KG1 (cell line): ENCODE results near the gene RPS19.
"Not testable (repeated sequence)": the region's sequence is repeated elsewhere in the genome, so short reads cannot be mapped to it uniquely, and the experiment has no call there.

Experiments
- DNase-seq: peaks from one replicate; lab custom pipeline; 2025; lab: John Stamatoyannopoulos, UW

RPS19 gene

GRCh38 chr19:41901707-41902360 lies 41.8 kb downstream of the RPS19 start:
- no peak for DNase-seq

DNA sequence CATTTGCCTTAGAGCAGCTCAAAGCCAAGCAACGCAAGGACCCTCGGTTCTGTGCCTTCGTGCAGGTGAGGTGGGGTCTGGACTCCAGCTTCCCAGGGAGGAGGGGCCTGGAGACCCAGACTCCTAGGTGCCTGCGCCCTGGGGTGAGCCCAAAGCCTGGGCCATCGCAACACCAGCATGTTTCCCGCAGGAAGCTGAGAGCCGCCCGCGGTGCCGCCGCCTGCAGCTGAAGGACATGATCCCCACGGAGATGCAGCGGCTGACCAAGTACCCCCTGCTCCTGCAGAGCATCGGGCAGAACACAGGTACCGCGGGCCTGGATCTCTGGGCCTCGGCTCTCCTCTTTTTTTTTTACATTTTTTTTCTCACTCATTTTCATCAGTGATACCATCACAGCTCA lies 42.5 kb downstream of the RPS19 start:
- DNase-seq = no peak

- DNase-seq = no peak
These were observed 43.3 kb downstream of the RPS19 start for GRCh38 chr19:41903193-41903953.

GRCh38 chr19:41904118-41904870 lies 44.2 kb downstream of the RPS19 start:
- DNase-seq = no peak

- no peak for DNase-seq
These were observed 45.4 kb downstream of the RPS19 start for GRCh38 chr19:41905273-41906002.

DNA sequence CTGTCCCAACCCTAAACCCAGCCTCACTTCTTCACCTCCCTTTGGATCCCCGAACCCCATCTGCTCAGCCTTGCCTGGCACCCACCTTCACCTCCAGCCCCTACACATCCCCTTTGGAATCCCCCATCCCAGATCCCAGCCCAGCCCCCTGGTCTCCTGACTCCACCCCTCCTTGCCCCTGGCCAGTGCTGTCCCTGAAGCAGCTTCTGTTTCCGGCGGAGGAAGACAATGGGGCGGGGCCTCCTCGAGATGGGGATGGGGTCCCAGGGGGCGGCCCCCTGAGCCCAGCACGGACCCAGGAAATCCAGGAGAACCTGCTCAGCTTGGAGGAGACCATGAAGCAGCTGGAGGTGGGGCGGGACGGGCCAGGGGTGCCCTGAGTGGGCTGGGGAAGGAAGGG lies 46.2 kb downstream of the RPS19 start:
- no peak for DNase-seq

DNA sequence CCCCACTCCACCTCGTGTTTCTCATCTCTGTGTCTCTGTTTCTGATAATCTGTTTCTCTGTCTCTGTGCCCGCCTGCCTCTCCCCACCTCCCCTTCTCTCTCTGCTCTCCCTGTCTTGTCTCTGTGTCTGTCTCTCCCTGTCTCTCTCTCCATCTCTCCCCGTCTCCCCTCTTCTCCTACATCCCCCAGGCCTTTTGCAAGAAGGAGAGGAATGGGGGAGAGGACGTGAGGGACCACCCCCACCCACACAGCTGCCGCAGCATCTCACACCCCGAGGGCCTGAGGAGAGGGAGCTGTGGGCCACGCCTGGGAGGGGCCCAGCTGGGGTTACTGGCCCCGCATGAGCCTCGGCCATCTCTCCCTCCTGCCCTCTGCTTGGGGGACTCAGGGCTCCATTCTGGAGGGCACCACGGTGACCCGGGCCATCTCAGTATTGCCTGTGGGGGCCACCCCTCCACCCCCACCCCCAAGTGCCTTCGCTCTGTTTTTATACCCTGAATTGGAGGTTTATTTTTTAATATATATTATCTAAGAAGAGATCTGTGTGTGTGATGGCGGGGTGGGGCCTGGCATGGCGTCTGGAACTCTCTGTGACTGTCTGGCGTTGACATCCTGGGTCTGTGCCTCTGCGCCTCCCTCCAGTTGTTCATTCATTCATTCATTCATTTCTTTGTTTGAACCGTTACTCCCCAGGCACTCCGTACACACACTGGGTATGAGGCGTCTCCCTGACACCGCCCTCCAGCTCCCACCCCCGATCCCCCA lies 47.0 kb downstream of the RPS19 start:
- DNase-seq = no peak

- no peak for DNase-seq
These were observed 48.0 kb downstream of the RPS19 start for GRCh38 chr19:41907994-41908615.

DNA sequence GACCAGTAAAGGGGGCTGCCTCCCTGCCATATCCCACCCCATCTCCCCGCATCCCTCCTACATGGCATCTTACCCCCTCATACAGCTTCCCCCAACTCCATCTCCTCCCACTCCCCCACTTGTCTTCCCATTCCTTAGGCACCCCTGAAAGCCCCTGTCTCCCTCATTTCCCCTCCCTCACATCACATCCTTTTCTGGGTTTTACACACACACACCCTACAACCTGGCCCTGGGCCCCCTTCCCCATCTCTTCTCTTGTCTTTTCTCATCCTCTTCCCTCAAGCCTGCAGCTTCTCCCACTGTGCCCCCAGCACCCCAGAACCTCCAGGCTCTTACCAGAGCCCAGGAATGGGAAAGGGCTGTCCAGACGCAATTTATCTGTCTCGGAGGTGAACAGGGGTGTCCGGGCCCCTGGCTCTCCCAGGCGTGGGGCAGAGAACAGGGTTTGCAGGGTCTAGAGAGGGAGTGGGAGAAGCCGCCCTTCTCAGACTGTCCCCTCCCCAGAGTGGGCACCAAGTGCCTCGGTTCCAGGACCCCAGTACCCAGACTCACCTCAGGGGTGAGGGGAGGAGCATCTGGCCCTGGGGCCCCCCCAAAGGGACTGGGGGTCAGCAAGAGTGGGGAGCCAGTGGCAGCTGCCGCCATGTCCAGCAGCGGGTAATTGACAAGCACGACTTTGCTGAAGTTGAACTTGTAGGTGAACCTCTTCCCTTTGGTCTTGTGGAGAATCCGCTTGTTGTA lies 48.8 kb downstream of the RPS19 start:
- DNase-seq = no peak

GRCh38 chr19:41909706-41910105 lies 49.7 kb downstream of the RPS19 start:
- no peak for DNase-seq

- no peak for DNase-seq
These were observed 50.4 kb downstream of the RPS19 start for GRCh38 chr19:41910240-41910991.

DNA sequence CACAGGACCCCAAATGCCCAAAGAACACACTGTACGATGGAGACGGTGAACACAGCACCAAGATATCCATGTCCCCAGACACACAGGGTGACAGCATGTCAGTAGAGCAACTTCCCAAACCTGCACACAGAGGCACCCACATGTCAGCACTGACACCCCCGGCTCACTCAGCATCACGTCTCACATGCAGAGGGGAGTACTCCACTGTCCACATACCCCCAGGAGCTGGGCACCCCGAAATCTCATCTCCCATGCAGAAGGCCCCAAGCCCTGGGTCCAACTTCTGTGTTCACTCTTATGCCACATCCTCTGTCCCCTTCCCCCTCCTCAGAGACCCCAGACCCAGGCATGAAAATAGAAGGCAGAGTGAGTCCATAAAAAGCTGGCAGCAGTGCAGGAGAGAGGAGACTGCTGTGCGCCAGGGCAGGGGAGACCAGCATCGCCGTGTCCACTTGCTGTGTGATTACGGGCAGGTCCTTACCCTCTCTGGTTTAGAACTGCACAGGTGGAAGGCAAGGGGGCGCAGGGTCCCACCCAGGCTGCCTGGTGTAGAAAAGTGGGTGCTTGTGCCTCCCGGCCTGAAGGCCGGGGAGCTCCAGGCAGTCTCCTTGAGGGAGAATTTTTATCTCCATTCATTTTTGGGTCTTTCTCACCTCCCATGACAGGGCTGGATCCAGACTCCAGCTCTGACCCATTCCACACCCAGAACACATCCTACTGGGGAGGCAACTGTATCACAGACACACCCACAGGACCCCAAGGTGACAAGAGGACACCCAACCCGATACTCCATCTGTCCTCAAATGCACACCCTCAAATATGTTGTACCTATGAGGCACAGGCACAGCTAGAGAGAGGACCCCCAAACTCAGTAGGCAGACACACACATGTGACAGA lies 51.2 kb downstream of the RPS19 start:
- no peak for DNase-seq

DNA sequence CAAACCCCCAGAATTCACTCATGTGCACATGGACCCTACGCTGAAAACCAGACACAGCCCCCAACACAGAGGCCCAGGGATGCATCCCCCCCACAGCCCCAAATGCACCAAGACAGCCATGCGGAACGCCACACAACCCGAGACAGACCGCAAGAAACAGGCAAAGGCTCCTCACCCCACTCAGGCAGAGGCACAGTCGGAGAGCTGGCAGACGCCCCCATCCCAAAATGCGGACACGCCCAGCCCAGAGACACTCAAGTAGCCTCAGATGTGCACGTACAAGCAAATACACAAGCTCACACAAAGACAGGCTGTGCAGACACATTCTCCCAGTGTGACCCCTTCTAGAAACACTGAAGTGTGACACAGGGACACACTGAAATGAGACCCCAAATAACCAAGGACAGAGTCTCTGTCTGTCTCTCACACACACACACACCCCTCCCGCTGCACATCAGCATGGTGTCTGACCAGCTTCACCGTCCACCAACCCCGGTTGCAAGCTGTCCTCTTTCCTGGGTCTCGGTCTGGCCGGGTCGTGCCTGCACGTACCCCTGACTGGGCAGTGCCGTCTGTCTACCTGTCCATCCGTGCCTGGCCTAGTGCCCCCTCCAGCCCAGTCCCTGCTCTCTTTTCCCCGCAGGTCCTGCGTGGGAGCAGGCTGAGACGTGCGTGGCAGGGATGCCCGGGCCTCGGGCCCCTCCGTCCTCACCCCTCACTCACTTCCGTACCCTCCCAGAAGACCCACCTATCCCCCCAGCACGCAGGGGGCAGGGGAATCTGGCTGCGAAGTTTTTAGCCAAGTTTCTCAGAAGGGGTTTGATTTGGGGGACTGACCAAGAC lies 52.1 kb downstream of the RPS19 start:
- no peak for DNase-seq

DNA sequence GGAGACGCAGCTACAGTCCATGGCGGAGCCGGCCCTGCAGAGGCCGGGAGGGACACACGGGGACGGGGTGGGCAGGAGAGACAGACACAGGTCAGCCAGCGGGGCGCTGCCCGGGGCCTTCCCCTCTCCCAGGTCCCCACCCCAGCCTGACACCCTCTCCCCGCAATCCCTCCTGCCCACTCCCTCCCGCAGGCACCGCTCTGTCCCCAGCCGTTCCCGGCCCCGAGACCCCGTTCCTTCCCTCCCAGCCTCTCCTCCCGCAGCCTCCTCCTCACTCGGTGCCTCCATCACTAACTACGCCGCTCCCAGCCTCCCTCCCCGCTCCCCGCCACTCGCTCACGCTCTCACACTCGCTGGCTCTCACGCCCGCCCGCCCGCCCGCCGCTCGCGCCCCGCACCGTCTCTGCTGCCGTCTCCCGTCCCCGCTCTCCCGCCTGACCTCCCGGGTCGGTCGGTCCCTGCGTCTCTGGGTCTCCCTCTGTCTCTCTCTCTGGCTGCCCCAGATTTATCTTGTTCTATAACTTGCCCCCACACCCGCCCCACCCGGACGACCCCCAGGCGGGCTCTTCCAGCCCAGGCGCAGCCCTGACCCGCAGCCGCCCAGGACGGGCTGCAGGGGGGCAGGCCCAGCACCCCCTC lies 53.0 kb downstream of the RPS19 start:
- DNase-seq = no peak

DNA sequence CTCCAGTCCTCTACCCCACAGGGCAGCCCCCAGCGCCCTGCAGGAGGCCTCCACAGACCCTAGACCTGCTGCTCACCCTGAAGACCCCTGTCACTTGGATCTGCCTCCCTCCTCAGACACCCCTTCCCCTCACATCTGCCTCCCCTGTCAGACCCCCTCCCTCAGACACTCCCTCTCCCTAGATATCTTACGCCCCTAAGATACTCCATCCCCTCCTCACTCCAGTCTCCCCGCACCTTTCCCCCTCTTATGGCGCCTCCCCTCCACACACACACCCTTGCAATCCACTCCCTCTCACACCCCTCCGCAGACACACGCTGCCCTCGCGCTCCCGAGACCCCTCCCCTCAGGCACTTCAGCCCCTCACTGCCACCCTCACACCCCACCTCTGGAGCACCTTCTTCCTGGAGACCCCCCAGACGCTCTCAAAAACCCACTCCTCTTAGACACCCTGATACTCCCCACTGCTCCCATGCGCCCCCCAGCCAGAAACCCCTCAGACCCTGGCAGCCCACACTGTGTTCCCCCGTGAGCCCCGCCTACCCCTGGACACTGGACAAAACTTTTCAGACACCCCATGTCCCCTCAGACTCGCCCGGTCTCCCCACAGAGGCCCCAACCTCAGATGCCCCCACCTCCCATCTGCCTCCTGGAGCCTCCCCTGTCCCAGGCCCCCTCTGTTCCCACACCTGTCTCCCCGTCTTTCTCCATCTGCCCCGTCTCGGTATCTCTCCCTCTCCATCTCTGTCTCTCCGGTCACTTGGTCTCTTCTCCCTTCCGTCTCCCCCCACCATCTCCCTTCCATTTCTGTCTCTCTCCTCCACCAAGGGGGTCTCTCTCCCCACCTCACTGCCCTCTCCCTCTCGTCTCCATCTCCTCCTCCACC lies 53.7 kb downstream of the RPS19 start:
- no peak for DNase-seq

DNA sequence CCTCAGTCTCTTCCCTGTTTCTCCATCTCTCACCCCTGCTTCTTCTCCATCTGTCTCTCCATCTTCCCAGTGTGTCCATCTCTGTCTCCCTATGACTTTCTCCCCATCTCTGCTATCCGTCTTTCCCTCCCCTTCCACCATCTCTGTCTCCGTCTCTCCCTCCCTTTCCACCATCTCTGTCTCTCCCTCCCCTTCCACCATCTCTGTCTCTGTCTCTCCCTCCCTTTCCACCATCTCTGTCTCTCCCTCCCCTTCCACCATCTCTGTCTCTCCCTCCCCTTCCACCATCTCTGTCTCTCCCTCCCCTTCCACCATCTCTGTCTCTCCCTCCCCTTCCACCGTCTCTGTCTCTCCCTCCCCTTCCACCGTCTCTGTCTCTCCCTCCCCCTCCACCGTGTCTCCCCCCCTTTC lies 54.4 kb downstream of the RPS19 start:
- DNase-seq = not testable (repeated sequence)
